ENCODE data around the gene SHB. TPM values are rescaled to one million over a fixed set of nuclear protein-coding genes. Genes with fewer than 3 reads are reported as not detected.

SHB gene
- total and polyA plus RNA-seq, 2 of the 13 experiments (the other 11 are each of a cell fraction or from before 2014, with no cell fraction given), result 19.4 to 20.7 TPM

- no peak overlapping the region for H3K4me2 ChIP-seq (ENCODE audit: low read depth, low read length)
- H2AFZ ChIP-seq (ENCODE audit: low read length), result no peak overlapping the region
- H3K27me3 ChIP-seq (ENCODE audit: control insufficient read depth in 1 of 2, insufficient read depth in 2 of 2, low read length in 2 of 2), result peaks cover 3 to 22% of the 10 kb centered on the region in 2 experiments; a peak in 4 of 5 replicates
- DNase-seq (ENCODE audit: low spot score) (no peak), ATAC-seq (no peak), FAIRE-seq (no peak)
- no peak overlapping the region for H3K27ac ChIP-seq (ENCODE audit: extremely low read length, insufficient read depth, low read length)
- H3K4me3 ChIP-seq (replicated peaks in 1 of 3; ENCODE audit: insufficient read depth in 1 of 3, low read depth in 2 of 3, low read length in 3 of 3), result no peak overlapping the region
- in situ Hi-C loops (cut with HindIII; ENCODE audit: extremely low pct_ligation_motif_present, low pct_unique_long_range_greater_than_20kb), result no loop called here
- no TSS peak for BruUV-seq (replicated peaks)
- H3K4me1 ChIP-seq (ENCODE audit: insufficient read depth, low read length), result peaks cover 21% of the 10 kb centered on the region
- TF ChIP-seq NCOA1 (CRISPR knock-in tag; IDR thresholded peaks at IDR 0.05) (no peak), ZNF75D (CRISPR knock-in tag; IDR thresholded peaks at IDR 0.05; ENCODE audit: borderline replicate concordance) (no peak), HHEX (CRISPR knock-in tag; IDR thresholded peaks at IDR 0.05) (no peak), SMARCC2 (IDR thresholded peaks at IDR 0.05) (no peak), RNF2 (conservative IDR thresholded peaks at IDR 0.05; ENCODE audit: low read depth) (no peak), ZBTB46 (CRISPR knock-in tag; IDR thresholded peaks at IDR 0.05; ENCODE audit: borderline replicate concordance) (no peak), ZNF766 (CRISPR knock-in tag; IDR thresholded peaks at IDR 0.05; ENCODE audit: borderline replicate concordance) (no peak), ZBTB7B (CRISPR knock-in tag; IDR thresholded peaks at IDR 0.05) (no peak), ZNF17 (CRISPR knock-in tag; IDR thresholded peaks at IDR 0.05) (no peak), ZBED4 (CRISPR knock-in tag; IDR thresholded peaks at IDR 0.05; ENCODE audit: borderline replicate concordance) (no peak)
- 40% methylated on average over 8 of the region's 8 CpGs for WGBS (ENCODE audit: low lambda C conversion rate)
- intact Hi-C loops (cut with micrococcal nuclease; ENCODE audit: unreplicated experiment), result no loop called here
- CTCF ChIA-PET (ENCODE audit: low intra/inter-chr PET ratio, low total read pairs), result no interaction called here
- no peaks in the 10 kb centered on the region for H3K79me2 ChIP-seq (ENCODE audit: insufficient read depth, low read length)
- no peaks in the 10 kb centered on the region for H4K20me1 ChIP-seq (ENCODE audit: insufficient read depth, low read length)
- no peak overlapping the region for H3K9ac ChIP-seq (ENCODE audit: insufficient read depth, low read depth, low read length)
- no peaks in the 10 kb centered on the region for H3K9me3 ChIP-seq (ENCODE audit: low read length)
- no peaks in the 10 kb centered on the region for H3K36me3 ChIP-seq (replicated peaks in 1 of 2; ENCODE audit: control insufficient read depth in 1 of 2, insufficient read depth in 2 of 2, low read length in 2 of 2)
- POLR2A ChIA-PET, result no interaction called here
Measured at GRCh38 chr9:38081356-38082108, 12.5 kb upstream of the SHB start.

All from HepG2 (cell line).